Endothelial cell of umbilical vein (primary cell): Measurements from ENCODE around the gene ARL8B.
"Not testable (repeated sequence)": the region's sequence is repeated elsewhere in the genome, so short reads cannot be mapped to it uniquely, and the experiment has no call there.

Experiments used
- CTCF ChIP-seq, 2 donors: IDR thresholded peaks; 1 replicate in 1 of 2; 2 replicates in 1 of 2; pipeline ENCODE4 v1.5.1; 2011; ENCODE audit warnings: low read length in 2 of 2, mild to moderate bottlenecking in 2 of 2, moderate library complexity in 2 of 2, control low read depth in 1 of 2, inconsistent platforms in 1 of 2, low read depth in 1 of 2; ENCODE audit not compliant: insufficient read depth in 1 of 2; ENCODE audit errors: extremely low read depth in 1 of 2
- EZH2 ChIP-seq: IDR thresholded peaks from 2 replicates; pipeline ENCODE4 v1.6.1; 2012; ENCODE audit warnings: borderline replicate concordance, low read depth, mild to moderate bottlenecking, moderate library complexity, low read length, inconsistent platforms; ENCODE audit not compliant: severe bottlenecking
- FOS ChIP-seq: IDR thresholded peaks from 2 replicates; pipeline ENCODE4 v1.6.1; 2011; ENCODE audit warnings: mild to moderate bottlenecking, low read length, moderate library complexity, borderline replicate concordance; ENCODE audit not compliant: insufficient read depth
- JUN ChIP-seq: IDR thresholded peaks from 2 replicates; pipeline ENCODE4 v1.6.1; 2011; ENCODE audit warnings: borderline replicate concordance, low read depth; ENCODE audit not compliant: insufficient read length, insufficient read depth
- POLR2A ChIP-seq: IDR thresholded peaks from 2 replicates; pipeline ENCODE4 v1.6.1; 2012; ENCODE audit warnings: low read depth, mild to moderate bottlenecking, control low read depth, low read length
- POLR2AphosphoS5 ChIP-seq: IDR thresholded peaks from 2 replicates; pipeline ENCODE4 v1.6.1; 2012; ENCODE audit warnings: low read depth, mild to moderate bottlenecking, control low read depth, low read length, moderate library complexity; ENCODE audit not compliant: insufficient read depth

DNA sequence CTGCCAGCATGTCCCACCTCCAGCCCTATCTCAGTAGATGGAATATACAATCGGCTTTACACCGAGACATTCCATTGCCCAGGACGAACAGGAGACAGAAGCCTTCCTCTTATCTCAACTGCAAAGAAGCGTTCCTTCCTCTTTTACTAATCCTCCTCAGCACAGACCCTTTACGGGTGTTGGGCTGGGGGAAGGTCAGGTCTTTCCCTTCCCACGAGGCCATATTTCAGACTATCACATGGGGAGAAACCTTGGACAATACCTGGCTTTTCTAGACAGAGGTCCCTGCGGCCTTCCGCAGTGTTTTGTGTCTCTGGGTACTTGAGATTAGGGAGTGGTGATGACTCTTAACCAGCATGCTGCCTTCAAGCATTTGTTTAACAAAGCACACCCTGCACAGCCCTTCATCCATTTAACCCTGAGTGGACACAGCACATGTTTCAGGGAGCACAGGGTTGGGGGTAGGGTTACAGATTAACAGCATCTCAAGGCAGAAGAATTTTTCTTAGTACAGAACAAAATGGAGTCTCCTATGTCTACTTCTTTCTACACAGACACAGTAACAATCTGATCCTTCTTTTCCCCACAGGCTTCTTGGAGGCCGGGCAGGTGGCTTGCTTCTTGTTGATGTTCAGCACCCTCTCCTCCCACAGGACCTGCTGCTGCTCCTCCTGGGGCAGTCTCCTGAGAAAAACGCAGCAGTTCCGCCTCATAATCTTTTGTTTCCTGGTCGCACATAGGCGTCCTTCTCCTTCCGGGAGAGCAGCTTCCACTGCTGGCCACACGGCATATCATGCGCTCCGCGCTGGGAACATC is 39.9 kb upstream of the ARL8B start:
- TF ChIP-seq CTCF (IDR thresholded peaks at IDR 0.05; ENCODE audit: extremely low read depth in 1 of 2, insufficient read depth in 1 of 2, low read depth in 1 of 2, low read length in 2 of 2); POLR2AphosphoS5; FOS; EZH2; POLR2A; JUN: not testable (repeated sequence)
